Measurements from ENCODE around the gene KAZN. TPM values are rescaled to one million over a fixed set of nuclear protein-coding genes. Genes with fewer than 3 reads are reported as not detected.

Gene KAZN
- total RNA-seq, 6 experiments from 2014 or later, result 13.1 to 22.3 (median 20.7) TPM

DNA sequence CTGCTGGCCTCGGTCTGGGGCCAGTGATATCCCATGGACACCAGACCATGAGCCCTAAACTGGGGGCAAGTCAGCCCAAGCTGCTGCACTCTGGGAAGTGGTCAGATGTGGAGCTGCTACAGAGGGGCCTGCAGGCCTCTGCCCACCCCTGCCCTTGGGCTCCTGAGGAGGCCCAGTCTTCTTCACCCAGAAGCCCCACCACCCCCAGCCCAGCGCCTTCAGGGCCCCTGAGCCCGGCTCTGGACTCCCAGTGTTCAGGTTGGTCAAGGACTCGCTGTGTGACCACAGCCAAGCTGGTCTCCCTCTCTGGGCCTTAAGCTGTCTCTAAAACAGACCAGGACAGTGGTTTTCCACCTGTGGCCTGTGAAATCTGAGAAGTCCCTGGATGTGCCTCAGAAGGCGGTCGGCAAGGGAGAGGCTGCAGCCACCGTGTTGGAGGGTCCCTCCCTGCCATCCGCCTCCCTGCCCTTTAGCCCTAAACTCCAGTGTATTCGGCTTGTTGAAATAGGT lies 475.4 kb downstream of the KAZN start:
- no peaks in the 10 kb centered on the region for H3K36me3 Mint-ChIP-seq (ENCODE audit: low read depth)

DNA sequence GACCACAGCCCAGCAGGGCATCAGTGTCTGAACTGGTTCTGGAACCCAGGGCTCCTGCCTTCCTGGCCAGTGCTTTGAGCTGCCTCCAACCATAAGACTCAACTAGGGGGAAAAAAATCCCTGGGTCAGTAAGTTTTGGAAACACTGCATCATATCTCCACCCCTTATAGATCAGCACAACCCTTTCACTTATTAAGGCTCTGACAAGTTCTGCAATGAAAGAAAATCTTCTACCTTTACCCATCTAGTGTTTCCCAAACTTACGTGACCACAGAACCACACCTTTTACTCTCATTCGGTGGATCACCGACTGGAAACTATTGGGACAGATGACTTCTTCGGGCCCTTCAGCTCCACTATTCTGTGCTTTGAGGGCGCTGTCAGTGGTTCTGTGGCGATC lies 476.7 kb downstream of the KAZN start:
- DNase-seq, result no peak
- TF ChIP-seq, protein P1, sequence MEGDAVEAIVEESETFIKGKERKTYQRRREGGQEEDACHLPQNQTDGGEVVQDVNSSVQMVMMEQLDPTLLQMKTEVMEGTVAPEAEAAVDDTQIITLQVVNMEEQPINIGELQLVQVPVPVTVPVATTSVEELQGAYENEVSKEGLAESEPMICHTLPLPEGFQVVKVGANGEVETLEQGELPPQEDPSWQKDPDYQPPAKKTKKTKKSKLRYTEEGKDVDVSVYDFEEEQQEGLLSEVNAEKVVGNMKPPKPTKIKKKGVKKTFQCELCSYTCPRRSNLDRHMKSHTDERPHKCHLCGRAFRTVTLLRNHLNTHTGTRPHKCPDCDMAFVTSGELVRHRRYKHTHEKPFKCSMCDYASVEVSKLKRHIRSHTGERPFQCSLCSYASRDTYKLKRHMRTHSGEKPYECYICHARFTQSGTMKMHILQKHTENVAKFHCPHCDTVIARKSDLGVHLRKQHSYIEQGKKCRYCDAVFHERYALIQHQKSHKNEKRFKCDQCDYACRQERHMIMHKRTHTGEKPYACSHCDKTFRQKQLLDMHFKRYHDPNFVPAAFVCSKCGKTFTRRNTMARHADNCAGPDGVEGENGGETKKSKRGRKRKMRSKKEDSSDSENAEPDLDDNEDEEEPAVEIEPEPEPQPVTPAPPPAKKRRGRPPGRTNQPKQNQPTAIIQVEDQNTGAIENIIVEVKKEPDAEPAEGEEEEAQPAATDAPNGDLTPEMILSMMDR (IDR thresholded peaks at IDR 0.05), result no peak
- Mint-ChIP-seq H3K27ac (no peak overlapping the region), H3K4me1 (ENCODE audit: low read depth) (no peaks in the 10 kb centered on the region), H3K27me3 (ENCODE audit: insufficient read depth) (peaks cover 8% of the 10 kb centered on the region), H3K4me3 (no peak overlapping the region), H3K9me3 (no peaks in the 10 kb centered on the region), H3K36me3 (ENCODE audit: low read depth) (no peaks in the 10 kb centered on the region)

More for the DNA sequence above, 475.4 kb downstream of the KAZN start:
- no peak overlapping the region for H3K27ac Mint-ChIP-seq
- H3K9me3 Mint-ChIP-seq, result no peaks in the 10 kb centered on the region
- H3K4me3 Mint-ChIP-seq, result no peak overlapping the region
- DNase-seq, result no peak
- no peaks in the 10 kb centered on the region for H3K4me1 Mint-ChIP-seq (ENCODE audit: low read depth)
- peaks cover 9% of the 10 kb centered on the region for H3K27me3 Mint-ChIP-seq (ENCODE audit: insufficient read depth)
- TF ChIP-seq, protein P1 (IDR thresholded peaks at IDR 0.05), result no peak

DNA sequence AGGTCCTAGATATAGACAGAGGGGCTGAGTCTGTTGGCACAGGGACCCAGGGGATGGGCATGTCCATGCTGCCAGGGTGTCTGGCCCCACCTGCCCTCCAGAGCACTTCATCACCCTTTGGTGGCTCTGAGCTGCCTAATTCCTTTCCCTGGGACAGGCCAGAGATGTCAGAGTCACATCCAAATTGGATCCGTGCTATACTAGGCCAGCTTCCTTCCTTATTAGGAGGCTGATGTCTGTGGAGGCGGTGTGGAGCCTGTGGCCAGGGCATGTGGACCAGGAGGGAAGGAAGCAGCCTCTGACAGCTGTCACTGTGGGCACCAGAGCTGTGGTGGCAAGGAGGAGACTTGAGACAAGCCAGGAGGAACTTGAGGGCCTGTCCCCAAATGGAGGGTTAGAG lies 477.3 kb downstream of the KAZN start:
- no peaks in the 10 kb centered on the region for H3K36me3 Mint-ChIP-seq (ENCODE audit: low read depth)
- H3K27me3 Mint-ChIP-seq (ENCODE audit: insufficient read depth), result peaks cover 8% of the 10 kb centered on the region
- no peak overlapping the region for H3K4me3 Mint-ChIP-seq
- TF ChIP-seq, protein P1 (IDR thresholded peaks at IDR 0.05), result no peak
- no peaks in the 10 kb centered on the region for H3K9me3 Mint-ChIP-seq
- no peaks in the 10 kb centered on the region for H3K4me1 Mint-ChIP-seq (ENCODE audit: low read depth)
- no peak for DNase-seq
- no peak overlapping the region for H3K27ac Mint-ChIP-seq

DNA sequence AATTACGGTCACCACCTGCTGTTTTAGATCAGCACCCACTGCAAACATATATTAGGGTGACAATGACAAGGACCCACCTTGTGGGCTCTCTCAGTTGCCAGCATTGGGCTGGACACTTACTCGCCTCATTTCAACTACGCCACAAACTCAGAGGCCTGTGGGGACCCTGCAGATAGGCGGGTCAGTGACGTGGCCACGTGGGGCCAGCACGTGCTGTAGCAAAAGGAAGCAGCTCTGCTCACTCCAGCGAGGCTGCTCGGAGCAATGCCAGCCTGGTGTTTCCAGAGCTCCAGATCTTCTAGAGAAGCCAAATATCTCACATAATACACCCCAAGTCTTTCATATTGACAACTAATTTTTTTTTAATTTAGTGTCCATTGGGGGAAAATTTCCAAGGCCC lies 478.3 kb downstream of the KAZN start:
- H3K4me1 Mint-ChIP-seq (ENCODE audit: low read depth), result no peaks in the 10 kb centered on the region
- no peaks in the 10 kb centered on the region for H3K9me3 Mint-ChIP-seq
- H3K27ac Mint-ChIP-seq, result no peak overlapping the region
- no peak for DNase-seq
- TF ChIP-seq, protein P1 (IDR thresholded peaks at IDR 0.05), result no peak
- no peak overlapping the region for H3K4me3 Mint-ChIP-seq
- H3K27me3 Mint-ChIP-seq (ENCODE audit: insufficient read depth), result peaks cover 12% of the 10 kb centered on the region
- H3K36me3 Mint-ChIP-seq (ENCODE audit: low read depth), result no peaks in the 10 kb centered on the region

DNA sequence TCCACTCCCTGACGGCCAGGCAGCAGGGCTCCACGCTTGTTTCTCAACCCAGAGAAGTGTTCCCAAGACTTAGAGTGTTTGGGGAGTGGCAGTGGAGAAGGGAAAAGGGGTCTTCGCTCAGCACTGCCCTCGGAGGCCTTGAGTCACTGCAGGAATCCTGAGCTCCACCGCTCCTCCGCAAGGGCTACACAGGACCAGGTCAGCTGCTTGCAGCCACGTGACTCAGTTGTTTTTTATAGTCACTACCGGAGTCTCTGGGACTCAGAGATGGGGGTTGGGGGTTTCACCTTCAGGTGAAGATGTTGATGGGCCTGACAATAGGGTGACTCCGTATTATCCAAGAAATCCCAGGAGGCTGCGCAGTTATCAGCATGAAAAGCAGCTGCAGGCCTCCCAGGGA lies 478.9 kb downstream of the KAZN start:
- Mint-ChIP-seq H3K4me3 (no peak overlapping the region), H3K27ac (no peak overlapping the region), H3K36me3 (ENCODE audit: low read depth) (no peaks in the 10 kb centered on the region), H3K9me3 (no peaks in the 10 kb centered on the region), H3K27me3 (ENCODE audit: insufficient read depth) (peaks cover 13% of the 10 kb centered on the region), H3K4me1 (ENCODE audit: low read depth) (no peaks in the 10 kb centered on the region)
- DNase-seq, result no peak
- TF ChIP-seq, protein P1 (IDR thresholded peaks at IDR 0.05), result no peak

Measured in HFFc6 (cell line).